ENCODE results near the gene PTGDS. TPM values are rescaled to one million over a fixed set of nuclear protein-coding genes. Genes with fewer than 3 reads are reported as not detected.
A peak's percentile ranks its signal among the peaks of the same experiment; 100 is the strongest.

PTGDS gene
- 3.3 TPM for polyA plus RNA-seq (2013, experiment 1 of 2)
- 1.4 TPM for polyA plus RNA-seq (2013, experiment 2 of 2)

DNA sequence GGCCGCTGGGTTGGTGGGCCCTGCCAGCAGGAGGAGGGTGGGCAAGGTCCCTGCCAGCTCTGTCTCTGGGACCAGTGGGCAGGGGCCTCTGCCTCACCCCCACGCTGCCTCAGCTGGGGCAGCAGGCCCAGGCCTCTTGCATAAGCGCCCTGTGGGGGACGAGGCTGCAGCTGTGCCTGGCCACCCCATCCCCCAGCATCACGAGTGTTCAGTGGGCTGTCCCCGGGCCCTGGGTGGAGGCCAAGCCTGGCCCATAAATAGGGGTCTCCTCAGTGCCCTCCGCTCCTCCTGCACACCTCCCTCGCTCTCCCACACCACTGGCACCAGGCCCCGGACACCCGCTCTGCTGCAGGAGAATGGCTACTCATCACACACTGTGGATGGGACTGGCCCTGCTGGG lies at the start of gene PTGDS:
PTGDS (plus strand) TSS at position 282 of the 400 bp plus-strand sequence; CDS start at position 357, 75 bp downstream.
- H3K4me3 ChIP-seq (ENCODE audit: extremely low read depth, insufficient read depth, low read length, poor library complexity, severe bottlenecking), result peak within 1 kb of the TSS; percentile 40
- H3K27ac ChIP-seq (ENCODE audit: low read depth, low read length, severe bottlenecking), result no peak within 1 kb of the TSS
- H3K36me3 ChIP-seq (ENCODE audit: control insufficient read depth, insufficient read depth, low read length), result no peaks in the 10 kb centered on the region
- 82% methylated on average over 8 to 10 of the region's 10 CpGs for WGBS, 2 experiments (ENCODE audit: insufficient coverage in 2 of 2)
- H3K9me3 ChIP-seq (ENCODE audit: control insufficient read depth, low read length), result no peaks in the 10 kb centered on the region
- H3K4me1 ChIP-seq (ENCODE audit: control insufficient read depth, insufficient read depth, low read length, poor library complexity, severe bottlenecking), result peaks cover 14% of the 10 kb centered on the region

DNA sequence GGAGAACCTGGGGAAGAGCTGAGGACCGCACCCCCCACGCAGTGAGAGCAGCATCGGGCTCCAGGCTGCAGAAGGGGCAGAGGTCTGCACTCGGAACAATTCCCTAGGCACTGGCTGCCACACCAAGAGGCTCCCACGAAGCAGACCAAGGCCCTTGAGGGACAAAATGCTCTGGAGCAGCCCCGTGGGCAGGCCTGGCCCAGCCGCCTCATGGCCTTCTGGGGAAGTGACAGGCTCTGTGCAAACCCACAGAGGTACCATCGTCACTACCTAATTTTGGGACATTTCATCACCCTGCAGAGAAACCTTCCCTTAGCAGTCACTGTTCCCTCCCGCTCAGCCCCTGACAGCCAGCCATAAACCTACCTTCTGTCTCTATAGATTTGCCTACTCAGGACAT lies 48.7 kb upstream of the PTGDS start:
- peaks cover 69% of the 10 kb centered on the region for H3K36me3 ChIP-seq (ENCODE audit: control insufficient read depth, insufficient read depth, low read length)
- no peaks in the 10 kb centered on the region for H3K9me3 ChIP-seq (ENCODE audit: control insufficient read depth, low read length)
- no peaks in the 10 kb centered on the region for H3K4me1 ChIP-seq (ENCODE audit: control insufficient read depth, insufficient read depth, low read length, poor library complexity, severe bottlenecking)
- 93 to 97% methylated on average over 9 of the region's 9 CpGs for WGBS, 2 experiments (ENCODE audit: insufficient coverage in 2 of 2)
- H3K4me3 ChIP-seq (ENCODE audit: extremely low read depth, insufficient read depth, low read length, poor library complexity, severe bottlenecking), result no peak overlapping the region
- no peak overlapping the region for H3K27ac ChIP-seq (ENCODE audit: low read depth, low read length, severe bottlenecking)

DNA sequence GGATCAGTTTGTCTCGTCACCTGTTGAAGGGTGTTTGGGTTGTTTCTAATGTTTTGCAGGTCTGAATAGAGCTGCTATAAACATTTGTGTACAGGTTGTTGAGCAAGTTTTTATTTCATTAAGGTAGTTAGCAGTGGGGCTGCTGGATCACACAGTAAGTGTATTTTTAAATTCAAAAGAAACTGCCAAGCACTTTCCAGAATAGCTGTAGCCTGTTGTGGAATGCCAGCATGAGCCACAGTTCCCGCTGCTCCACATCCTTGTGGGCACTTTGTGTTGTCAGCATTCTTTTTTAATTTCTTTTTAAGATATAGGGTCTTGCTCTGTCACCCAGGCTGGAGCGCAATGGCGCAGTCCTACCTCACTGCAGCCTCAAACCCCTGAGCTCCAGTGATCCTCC lies 47.3 kb upstream of the PTGDS start:
- Histone ChIP-seq H3K36me3 (ENCODE audit: control insufficient read depth, insufficient read depth, low read length) (peaks cover 70% of the 10 kb centered on the region), H3K4me1 (ENCODE audit: control insufficient read depth, insufficient read depth, low read length, poor library complexity, severe bottlenecking) (no peaks in the 10 kb centered on the region), H3K27ac (ENCODE audit: low read depth, low read length, severe bottlenecking) (no peak overlapping the region), H3K9me3 (ENCODE audit: control insufficient read depth, low read length) (no peaks in the 10 kb centered on the region), H3K4me3 (ENCODE audit: extremely low read depth, insufficient read depth, low read length, poor library complexity, severe bottlenecking) (no peak overlapping the region)
- WGBS, 2 experiments (ENCODE audit: insufficient coverage in 2 of 2), result 100% methylated on average over 3 of the region's 4 CpGs

DNA sequence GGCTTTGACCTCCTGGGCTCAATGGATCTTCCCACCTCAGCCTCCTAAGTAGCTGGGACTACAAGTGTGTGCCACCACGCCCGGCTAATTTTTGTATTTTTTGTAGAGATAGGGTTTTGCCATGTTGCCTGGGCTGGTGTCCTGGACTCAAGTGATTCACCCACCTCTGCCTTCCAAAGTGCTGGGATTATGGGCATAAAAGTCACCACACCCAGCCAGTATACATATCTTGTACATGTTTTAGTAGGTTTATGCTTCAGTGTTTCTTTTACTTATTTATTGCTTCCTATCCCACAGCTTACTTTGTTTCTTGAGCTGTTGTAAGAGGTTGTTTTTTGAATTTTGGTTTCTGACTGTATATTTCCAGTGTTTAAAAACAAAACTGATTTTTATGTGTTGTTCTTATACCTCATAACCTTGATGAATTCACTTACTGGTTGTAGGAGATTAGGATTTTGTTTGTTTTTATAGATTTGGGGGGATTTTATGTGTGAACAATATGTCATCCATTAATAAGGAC lies 45.6 kb upstream of the PTGDS start:
- Histone ChIP-seq H3K4me3 (ENCODE audit: extremely low read depth, insufficient read depth, low read length, poor library complexity, severe bottlenecking) (no peak overlapping the region), H3K4me1 (ENCODE audit: control insufficient read depth, insufficient read depth, low read length, poor library complexity, severe bottlenecking) (no peaks in the 10 kb centered on the region), H3K9me3 (ENCODE audit: control insufficient read depth, low read length) (no peaks in the 10 kb centered on the region), H3K36me3 (ENCODE audit: control insufficient read depth, insufficient read depth, low read length) (peaks cover 61% of the 10 kb centered on the region), H3K27ac (ENCODE audit: low read depth, low read length, severe bottlenecking) (no peak overlapping the region)
- WGBS, 2 experiments (ENCODE audit: insufficient coverage in 2 of 2), result no CpG with 5 or more reads among the region's 2 CpGs

DNA sequence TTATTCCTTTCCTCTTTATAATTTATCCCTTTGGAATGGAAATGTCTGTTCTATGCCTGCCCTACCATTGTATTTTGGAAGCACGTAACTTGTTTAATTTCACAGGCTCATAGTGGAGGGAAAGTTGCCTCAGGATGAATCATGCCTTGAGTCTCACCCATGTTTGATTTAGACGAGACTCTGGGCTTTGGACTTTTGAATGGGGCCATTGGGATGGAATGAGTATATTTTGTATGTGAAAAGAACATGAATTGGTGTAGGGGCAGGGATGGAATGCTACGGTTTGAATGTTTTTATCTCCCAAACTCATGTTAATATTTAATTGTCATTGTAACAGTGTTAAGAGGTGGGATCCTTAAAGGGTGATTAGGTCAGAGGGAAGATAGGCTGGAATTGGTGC lies 43.0 kb upstream of the PTGDS start:
- Histone ChIP-seq H3K9me3 (ENCODE audit: control insufficient read depth, low read length) (no peaks in the 10 kb centered on the region), H3K36me3 (ENCODE audit: control insufficient read depth, insufficient read depth, low read length) (peaks cover 55% of the 10 kb centered on the region)

DNA sequence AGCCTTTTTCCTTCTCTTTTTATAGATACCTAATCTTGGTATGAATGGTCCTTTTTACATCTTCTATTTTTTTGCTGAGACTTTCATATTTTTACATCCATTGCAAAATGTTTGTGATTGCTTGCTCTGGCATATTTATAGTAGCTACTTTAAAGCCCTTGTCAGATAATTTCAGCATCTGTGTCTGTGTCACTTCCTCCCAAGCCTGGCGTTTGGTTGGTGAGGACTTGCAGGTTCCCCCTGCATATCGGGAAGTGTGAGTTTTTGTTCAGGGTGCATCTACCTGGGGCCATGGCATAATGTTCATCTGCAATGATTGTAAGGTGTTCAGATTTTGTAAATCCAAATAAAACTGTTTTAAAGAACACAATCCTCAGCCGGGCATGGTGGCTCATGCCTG lies 41.7 kb upstream of the PTGDS start:
- whole genome bisulfite sequencing, 2 experiments (ENCODE audit: insufficient coverage in 2 of 2), result 93 to 100% methylated on average over 2 to 3 of the region's 3 CpGs
- peaks cover 62% of the 10 kb centered on the region for H3K36me3 ChIP-seq (ENCODE audit: control insufficient read depth, insufficient read depth, low read length)

More for the DNA sequence above, 43.0 kb upstream of the PTGDS start:
- Histone ChIP-seq H3K27ac (ENCODE audit: low read depth, low read length, severe bottlenecking) (no peak overlapping the region), H3K4me3 (ENCODE audit: extremely low read depth, insufficient read depth, low read length, poor library complexity, severe bottlenecking) (no peak overlapping the region), H3K4me1 (ENCODE audit: control insufficient read depth, insufficient read depth, low read length, poor library complexity, severe bottlenecking) (no peaks in the 10 kb centered on the region)
- WGBS, 2 experiments (ENCODE audit: insufficient coverage in 2 of 2), result 94 to 96% methylated on average over 2 of the region's 3 CpGs

DNA sequence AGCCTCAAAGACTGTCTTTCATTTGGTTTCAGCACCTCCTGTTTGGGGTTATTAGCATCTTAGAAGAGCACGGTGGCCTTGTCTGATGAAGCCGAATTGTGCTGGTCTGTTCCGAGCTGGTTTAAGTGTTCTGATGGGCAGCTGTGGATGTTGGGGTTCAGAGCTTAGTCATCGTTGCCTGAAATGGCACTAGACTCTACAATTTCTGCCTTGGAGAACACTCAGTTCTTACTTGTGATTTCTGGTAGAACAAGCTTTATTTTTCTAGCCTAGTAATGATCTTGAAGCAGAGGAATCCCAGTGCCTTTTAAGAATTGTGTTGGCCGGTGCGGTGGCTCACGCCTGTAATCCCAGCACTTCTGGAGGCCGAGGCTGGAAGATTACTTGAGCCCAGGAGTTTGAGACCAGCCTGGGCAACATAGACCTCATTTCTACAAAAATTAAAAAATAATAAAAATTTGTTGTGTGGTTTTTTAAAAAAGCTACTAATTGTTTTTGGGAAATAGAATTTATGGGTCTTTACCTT lies 40.6 kb upstream of the PTGDS start:
- Histone ChIP-seq H3K4me3 (ENCODE audit: extremely low read depth, insufficient read depth, low read length, poor library complexity, severe bottlenecking) (no peak overlapping the region), H3K36me3 (ENCODE audit: control insufficient read depth, insufficient read depth, low read length) (peaks cover 63% of the 10 kb centered on the region), H3K9me3 (ENCODE audit: control insufficient read depth, low read length) (no peaks in the 10 kb centered on the region), H3K4me1 (ENCODE audit: control insufficient read depth, insufficient read depth, low read length, poor library complexity, severe bottlenecking) (no peaks in the 10 kb centered on the region), H3K27ac (ENCODE audit: low read depth, low read length, severe bottlenecking) (no peak overlapping the region)
- WGBS, 2 experiments (ENCODE audit: insufficient coverage in 2 of 2), result 85 to 90% methylated on average over 4 to 7 of the region's 8 CpGs

More for the DNA sequence above, 41.7 kb upstream of the PTGDS start:
- Histone ChIP-seq H3K4me3 (ENCODE audit: extremely low read depth, insufficient read depth, low read length, poor library complexity, severe bottlenecking) (no peak overlapping the region), H3K27ac (ENCODE audit: low read depth, low read length, severe bottlenecking) (no peak overlapping the region), H3K4me1 (ENCODE audit: control insufficient read depth, insufficient read depth, low read length, poor library complexity, severe bottlenecking) (no peaks in the 10 kb centered on the region), H3K9me3 (ENCODE audit: control insufficient read depth, low read length) (no peaks in the 10 kb centered on the region)

DNA sequence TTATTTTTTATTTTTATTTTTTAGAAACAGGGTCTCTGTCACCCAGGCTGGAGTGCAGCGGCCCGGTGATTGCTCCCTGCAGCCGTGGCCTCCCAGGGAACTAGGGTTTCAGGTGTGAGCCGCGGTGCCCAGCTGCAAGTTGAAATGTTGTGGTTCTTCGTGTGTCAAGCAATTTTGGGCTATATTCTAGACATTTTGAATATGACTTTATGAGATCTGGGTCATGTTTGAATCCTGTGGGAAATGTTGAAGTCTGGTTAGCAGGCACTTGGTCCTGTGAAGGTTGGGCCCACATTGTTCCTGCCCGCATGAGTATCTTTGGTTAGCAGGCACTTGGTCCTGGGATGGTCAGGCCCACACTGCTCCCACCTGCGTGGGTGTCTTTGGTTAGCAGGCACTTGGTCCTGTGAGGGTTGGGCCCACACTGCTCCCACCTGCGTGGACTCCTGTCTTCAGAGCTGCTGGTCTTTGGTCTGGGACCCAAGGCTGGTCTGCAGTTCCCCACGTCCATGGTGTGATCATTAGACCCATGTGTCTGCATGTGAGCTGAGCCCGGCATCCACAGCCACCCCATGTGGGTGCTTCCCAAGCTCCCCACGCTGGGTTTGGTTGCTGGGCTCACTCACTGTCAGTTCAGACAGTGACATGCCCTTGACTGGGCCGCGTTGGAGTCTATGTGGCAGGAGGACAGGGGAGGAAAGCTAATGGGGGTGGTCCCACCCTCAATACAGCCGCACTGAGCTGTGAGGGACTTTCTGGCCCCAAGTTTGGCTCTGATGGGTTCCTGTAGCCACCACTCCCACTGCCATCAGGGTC lies 39.9 kb upstream of the PTGDS start:
- no peaks in the 10 kb centered on the region for H3K4me1 ChIP-seq (ENCODE audit: control insufficient read depth, insufficient read depth, low read length, poor library complexity, severe bottlenecking)
- 94 to 97% methylated on average over 14 of the region's 15 CpGs for WGBS, 2 experiments (ENCODE audit: insufficient coverage in 2 of 2)
- H3K27ac ChIP-seq (ENCODE audit: low read depth, low read length, severe bottlenecking), result no peak overlapping the region
- H3K4me3 ChIP-seq (ENCODE audit: extremely low read depth, insufficient read depth, low read length, poor library complexity, severe bottlenecking), result no peak overlapping the region
- H3K9me3 ChIP-seq (ENCODE audit: control insufficient read depth, low read length), result no peaks in the 10 kb centered on the region
- H3K36me3 ChIP-seq (ENCODE audit: control insufficient read depth, insufficient read depth, low read length), result peaks cover 67% of the 10 kb centered on the region

DNA sequence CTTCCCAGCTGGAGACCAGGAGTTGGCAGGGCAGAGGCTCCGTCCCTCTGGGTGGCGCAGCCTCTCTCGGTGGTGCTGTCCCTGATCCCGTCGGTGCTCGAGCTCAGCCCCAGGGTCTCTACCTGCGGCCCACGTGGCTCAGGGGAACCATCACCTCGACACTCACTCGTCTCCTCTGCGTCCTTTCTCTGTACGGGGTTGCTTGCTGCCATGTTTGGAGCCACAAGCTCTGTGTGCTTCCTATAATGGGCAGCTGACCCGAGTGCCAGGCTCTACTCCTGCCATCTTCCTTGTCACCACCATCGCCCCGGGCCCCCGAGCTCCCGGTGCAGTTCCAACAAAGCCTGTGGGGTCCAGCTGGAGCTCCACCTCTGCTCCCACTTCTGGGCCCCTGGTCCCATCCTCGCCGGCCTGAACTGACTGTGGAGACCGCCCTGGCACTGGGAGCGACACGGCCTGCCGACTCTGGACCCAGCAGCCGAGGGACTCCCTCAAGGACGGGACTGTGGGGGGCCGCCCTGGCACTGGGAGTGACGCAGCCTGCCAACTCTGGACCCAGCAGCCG lies 37.8 kb upstream of the PTGDS start:
- Histone ChIP-seq H3K9me3 (ENCODE audit: control insufficient read depth, low read length) (no peaks in the 10 kb centered on the region), H3K4me3 (ENCODE audit: extremely low read depth, insufficient read depth, low read length, poor library complexity, severe bottlenecking) (no peak overlapping the region), H3K27ac (ENCODE audit: low read depth, low read length, severe bottlenecking) (no peak overlapping the region)

DNA sequence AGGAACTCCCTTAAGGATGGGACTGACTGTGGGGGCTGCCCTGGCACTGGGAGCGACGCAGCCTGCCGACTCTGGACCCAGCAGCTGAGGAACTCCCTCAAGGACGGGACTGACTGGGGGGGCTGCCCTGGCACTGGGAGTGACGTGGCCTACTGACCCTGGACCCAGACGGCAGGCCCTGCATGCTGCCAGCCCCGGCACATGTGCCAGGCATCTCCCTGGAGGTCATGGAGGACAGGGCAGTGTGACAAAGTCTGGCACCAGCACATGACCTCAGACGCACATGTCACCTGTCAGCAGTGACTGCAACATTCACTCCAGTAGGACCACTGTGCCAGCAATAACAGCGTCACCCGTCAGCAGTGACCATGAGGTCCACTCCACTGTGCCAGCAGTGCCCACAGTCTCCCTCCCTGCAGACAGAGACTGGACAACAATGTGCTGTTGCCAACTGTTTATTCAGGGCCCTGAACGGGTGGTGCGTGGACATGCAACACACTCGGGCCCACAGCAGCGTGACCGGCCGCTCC lies 37.2 kb upstream of the PTGDS start:
- H3K36me3 ChIP-seq (ENCODE audit: control insufficient read depth, insufficient read depth, low read length), result peaks cover 64% of the 10 kb centered on the region
- peaks cover 4% of the 10 kb centered on the region for H3K4me1 ChIP-seq (ENCODE audit: control insufficient read depth, insufficient read depth, low read length, poor library complexity, severe bottlenecking)
- no peaks in the 10 kb centered on the region for H3K9me3 ChIP-seq (ENCODE audit: control insufficient read depth, low read length)
- H3K4me3 ChIP-seq (ENCODE audit: extremely low read depth, insufficient read depth, low read length, poor library complexity, severe bottlenecking), result no peak overlapping the region
- no peak overlapping the region for H3K27ac ChIP-seq (ENCODE audit: low read depth, low read length, severe bottlenecking)
- 96 to 99% methylated on average over 13 to 16 of the region's 16 CpGs for WGBS, 2 experiments (ENCODE audit: insufficient coverage in 2 of 2)

More for the DNA sequence above, 37.8 kb upstream of the PTGDS start:
- H3K4me1 ChIP-seq (ENCODE audit: control insufficient read depth, insufficient read depth, low read length, poor library complexity, severe bottlenecking), result peaks cover 4% of the 10 kb centered on the region
- WGBS, 2 experiments (ENCODE audit: insufficient coverage in 2 of 2), result 92 to 96% methylated on average over 28 of the region's 28 CpGs
- peaks cover 68% of the 10 kb centered on the region for H3K36me3 ChIP-seq (ENCODE audit: control insufficient read depth, insufficient read depth, low read length)
